Natural killer cell (primary cell): ENCODE results near the gene HCRTR1. TPM values are rescaled to one million over a fixed set of nuclear protein-coding genes. Genes with fewer than 3 reads are reported as not detected.

Experiments
- ATAC-seq, 3 donors: fragments of 150-1000 bp in 2 of 3; fragments of 200-7000 bp in 1 of 3; cut with Tn5 transposase; 1 replicate in 1 of 3; 2 replicates in 2 of 3; pipeline ENCODE4 v1.10.0; 2021; ENCODE audit warnings: mild to moderate bottlenecking in 2 of 3, moderate library complexity in 2 of 3
- DNase-seq, 2 donors: peaks; one replicate each; pipeline versions ENCODE4 v3.0.0 to v3.0.0-alpha.2; 2013 to 2021; ENCODE audit warnings: mixed read lengths in 1 of 2
- H3K27ac ChIP-seq: one replicate; pipeline ENCODE4 v1.5.1; 2013; ENCODE audit warnings: mild to moderate bottlenecking, low read length
- H3K27me3 ChIP-seq: one replicate; pipeline ENCODE4 v1.6.1; 2013; ENCODE audit warnings: low read length; ENCODE audit not compliant: control insufficient read depth, insufficient read depth
- H3K36me3 ChIP-seq: one replicate; pipeline ENCODE4 v1.6.1; 2013; ENCODE audit warnings: low read length; ENCODE audit not compliant: control insufficient read depth, insufficient read depth
- H3K4me1 ChIP-seq: one replicate; pipeline ENCODE4 v1.6.1; 2013; ENCODE audit warnings: low read length; ENCODE audit not compliant: control insufficient read depth, insufficient read depth
- H3K4me3 ChIP-seq: one replicate; pipeline ENCODE4 v1.5.1; 2013; ENCODE audit warnings: low read length
- H3K9me3 ChIP-seq: one replicate; pipeline ENCODE4 v1.6.1; 2013; ENCODE audit warnings: low read length; ENCODE audit not compliant: control insufficient read depth, insufficient read depth
- H3K27ac Mint-ChIP-seq, 2 donors: one replicate each; pipeline ENCODE4 v1.8.0; 2022; ENCODE audit warnings: mild to moderate bottlenecking in 2 of 2, mixed read lengths in 2 of 2, moderate library complexity in 1 of 2
- H3K27me3 Mint-ChIP-seq, 2 donors: one replicate each; pipeline ENCODE4 v1.8.0; 2022; ENCODE audit warnings: low read depth in 2 of 2, mixed read lengths in 2 of 2
- H3K36me3 Mint-ChIP-seq: one replicate; pipeline ENCODE4 v1.8.0; 2022; ENCODE audit warnings: mixed read lengths
- H3K4me1 Mint-ChIP-seq, 2 donors: one replicate each; pipeline ENCODE4 v1.8.0; 2022; ENCODE audit warnings: mixed read lengths in 2 of 2
- H3K4me3 Mint-ChIP-seq: one replicate; pipeline ENCODE4 v1.8.0; 2022; ENCODE audit warnings: mild to moderate bottlenecking, moderate library complexity, mixed read lengths
- H3K9me3 Mint-ChIP-seq, 2 donors: one replicate each; pipeline ENCODE4 v1.8.0; 2022; ENCODE audit warnings: mixed read lengths in 2 of 2
- CTCF ChIP-seq: fragments of 200-600 bp; IDR thresholded peaks from one replicate; pipeline ENCODE4 v1.8.0; 2022; ENCODE audit warnings: antibody characterized with exemption
- WGBS: methylation state at CpG from one replicate; pipeline ENCODE4 v1.1.7; 2013; ENCODE audit warnings: missing lambda C conversion rate; ENCODE audit not compliant: insufficient coverage; 5-methylcytosine and 5-hydroxymethylcytosine counted together
- intact Hi-C: fragments of 100-400 bp; cut with micrococcal nuclease; formaldehyde crosslinking; loops from one replicate; pipeline ENCODE4 v1.14.2; 2022
- total RNA-seq, 4 donors: library from RNA; stranded (reverse); fragments of 120-200 nt in 1 of 4; gene quantifications; one replicate each; pipeline versions ENCODE4 v1.2.3 to v1.2.4, GENCODE V29; 2013 to 2022

Gene HCRTR1
- total RNA-seq, 3 donors from 2014 or later (not counting 1 experiment from before 2014, with no cell fraction given), result not detected

GRCh38 chr1:31637915-31638673 is 20.6 kb downstream of the HCRTR1 start:
- Histone ChIP-seq H3K36me3 (peaks cover 13% of the 10 kb centered on the region), H3K4me3 (no peak overlapping the region), H3K9me3 (no peaks in the 10 kb centered on the region), H3K4me1 (peaks cover 4% of the 10 kb centered on the region), H3K27me3 (no peaks in the 10 kb centered on the region), H3K27ac (no peak overlapping the region)
- no peak for ATAC-seq
- WGBS, result 71% methylated on average over 5 of the region's 5 CpGs
- Mint-ChIP-seq H3K36me3 (no peaks in the 10 kb centered on the region), H3K27me3 (no peaks in the 10 kb centered on the region), H3K4me1 (peaks cover 26 to 33% of the 10 kb centered on the region in 2 donors), H3K27ac (peak overlapping the region in 1 of 2 donors; percentile 52), H3K9me3 (no peaks in the 10 kb centered on the region), H3K4me3 (no peak overlapping the region)
- no peak for DNase-seq
- no peak for TF ChIP-seq CTCF
- intact Hi-C loops, result no loop called here

GRCh38 chr1:31639543-31639942 is 22.1 kb downstream of the HCRTR1 start:
- peaks cover 10% of the 10 kb centered on the region for H3K36me3 ChIP-seq
- H3K27ac ChIP-seq, result no peak overlapping the region
- peaks cover 15% of the 10 kb centered on the region for H3K4me1 ChIP-seq
- no peaks in the 10 kb centered on the region for H3K36me3 Mint-ChIP-seq
- no peak overlapping the region for H3K4me3 Mint-ChIP-seq
- WGBS, result 76% methylated on average over 4 of the region's 5 CpGs
- DNase-seq (no peak), ATAC-seq (no peak)
- H3K27me3 ChIP-seq, result no peaks in the 10 kb centered on the region
- no peaks in the 10 kb centered on the region for H3K9me3 ChIP-seq
- H3K27ac Mint-ChIP-seq, result no peak overlapping the region
- no peaks in the 10 kb centered on the region for H3K9me3 Mint-ChIP-seq
- H3K27me3 Mint-ChIP-seq, result no peaks in the 10 kb centered on the region
- TF ChIP-seq CTCF, result no peak
- no peak overlapping the region for H3K4me3 ChIP-seq
- intact Hi-C loops, result no loop called here
- peaks cover 40 to 47% of the 10 kb centered on the region in 2 donors for H3K4me1 Mint-ChIP-seq

- intact Hi-C loops, result no loop called here
- no peaks in the 10 kb centered on the region for H3K36me3 Mint-ChIP-seq
Observed at GRCh38 chr1:31640179-31640578, 22.7 kb downstream of the HCRTR1 start.

More at GRCh38 chr1:31640179-31640578, 22.7 kb downstream of the HCRTR1 start:
- H3K27ac ChIP-seq, result no peak overlapping the region
- peaks cover 17% of the 10 kb centered on the region for H3K4me1 ChIP-seq
- no peaks in the 10 kb centered on the region for H3K9me3 ChIP-seq
- no peak for ATAC-seq
- H3K27me3 ChIP-seq, result no peaks in the 10 kb centered on the region
- TF ChIP-seq CTCF, result no peak
- Mint-ChIP-seq H3K4me1 (peaks cover 46 to 53% of the 10 kb centered on the region in 2 donors), H3K27ac (no peak overlapping the region), H3K9me3 (no peaks in the 10 kb centered on the region), H3K4me3 (no peak overlapping the region), H3K27me3 (no peaks in the 10 kb centered on the region)
- H3K36me3 ChIP-seq, result peaks cover 4% of the 10 kb centered on the region
- H3K4me3 ChIP-seq, result no peak overlapping the region
- no peak for DNase-seq
